HCT116 (cell line): ENCODE measurements around the gene PHC1. TPM values are rescaled to one million over a fixed set of nuclear protein-coding genes. Genes with fewer than 3 reads are reported as not detected.
A peak's percentile ranks its signal among the peaks of the same experiment; 100 is the strongest.

Experiments used
- ATAC-seq: fragments of 200-7000 bp; cut with Tn5 transposase; 2 replicates; pipeline ENCODE4 v1.9.1; 2020; ENCODE audit warnings: mild to moderate bottlenecking, moderate library complexity
- BruUV-seq: library from RNA; stranded (reverse); fragments of 400-500 nt; replicated peaks from 2 replicates; lab custom pipeline; 2021; lab: Mats Ljungman, UMichigan
- CTCF ChIA-PET: fragments of 300-600 bp; sonication (Branson Sonifier 250); formaldehyde crosslinking; loops from one replicate; lab custom pipeline; 2021; ENCODE audit warnings: antibody characterized with exemption; lab: Charles Lee
- POLR2A ChIA-PET: fragments of 300-600, 350-600 bp; sonication (Branson Sonifier 250); formaldehyde crosslinking; loops from one replicate; lab custom pipeline; 2021; ENCODE audit warnings: antibody characterized with exemption; lab: Charles Lee
- RAD21 ChIA-PET, 2 experiments: fragments of 300-600 bp; sonication (Branson Sonifier 250); formaldehyde crosslinking; loops; one replicate each; lab custom pipeline; 2023; ENCODE audit warnings: low total read pairs in 2 of 2; ENCODE audit not compliant: uncharacterized antibody in 2 of 2, unreplicated experiment in 2 of 2, low non-redundant PET in 1 of 2; lab: Charles Lee
- DNase-seq: peaks from one replicate; pipeline ENCODE4 v3.0.0-alpha.2; 2010; ENCODE audit warnings: low read depth, low spot score
- H2AFZ ChIP-seq: fragments of 200-600 bp; shearing (Covaris generic), sonication (generic); 2 replicates; pipeline ENCODE4 v1.6.1; 2017; ENCODE audit warnings: low read depth, mixed run types, mixed read lengths, antibody characterized with exemption, low read length; ENCODE audit not compliant: poor library complexity, severe bottlenecking
- H3K27ac ChIP-seq: 2 replicates; pipeline ENCODE4 v1.5.1; 2012; ENCODE audit warnings: low read depth, low read length
- H3K27me3 ChIP-seq: fragments of 200-600 bp; sonication (generic); 2 replicates; pipeline ENCODE4 v1.6.1; 2016; ENCODE audit warnings: mixed run types, low read length, mixed read lengths; ENCODE audit not compliant: insufficient read depth
- H3K36me3 ChIP-seq, 2 experiments: fragments of 200-500 bp in 1 of 2; fragments of 200-600 bp in 1 of 2; sonication (Bioruptor generic) in 1 of 2; sonication (generic) in 1 of 2; 2 replicates each; pipeline versions ENCODE4 v1.5.1 to v1.6.1; 2014 to 2016; ENCODE audit warnings: low read length in 2 of 2, inconsistent platforms in 1 of 2, mixed read lengths in 1 of 2, mixed run types in 1 of 2; ENCODE audit not compliant: insufficient read depth in 2 of 2, control insufficient read depth in 1 of 2
- H3K4me1 ChIP-seq, 2 experiments: fragments of 200-600 bp in 1 of 2; sonication (generic) in 1 of 2; 2 replicates each; pipeline versions ENCODE4 v1.5.1 to v1.6.1; 2012 to 2017; ENCODE audit warnings: low read length in 2 of 2, inconsistent platforms in 1 of 2, mild to moderate bottlenecking in 1 of 2, mixed read lengths in 1 of 2, mixed run types in 1 of 2, moderate library complexity in 1 of 2; ENCODE audit not compliant: insufficient read depth in 2 of 2, control insufficient read depth in 1 of 2
- H3K4me2 ChIP-seq: fragments of 200-600 bp; sonication (generic); 2 replicates; pipeline ENCODE4 v1.6.1; 2017; ENCODE audit warnings: mixed run types, low read length, mixed read lengths
- H3K4me3 ChIP-seq, 2 experiments: fragments of 200-600 bp in 1 of 2; sonication (generic) in 1 of 2; replicated peaks in 1 of 2; 2 replicates each; pipeline ENCODE4 v1.5.1; 2011 to 2016; ENCODE audit warnings: low read length in 2 of 2, control low read depth in 1 of 2, low read depth in 1 of 2, mild to moderate bottlenecking in 1 of 2, mixed read lengths in 1 of 2, mixed run types in 1 of 2
- H3K79me2 ChIP-seq: fragments of 200-600 bp; sonication (generic); 2 replicates; pipeline ENCODE4 v1.6.1; 2017; ENCODE audit warnings: mild to moderate bottlenecking, mixed run types, low read length, moderate library complexity, mixed read lengths; ENCODE audit not compliant: insufficient read depth
- H3K9ac ChIP-seq: fragments of 200-600 bp; sonication (generic); 2 replicates; pipeline ENCODE4 v1.6.1; 2016; ENCODE audit warnings: low read length, mixed read lengths
- H3K9me2 ChIP-seq: fragments of 200-600 bp; sonication (generic), shearing (Covaris generic); 2 replicates; pipeline ENCODE4 v1.6.1; 2017; ENCODE audit warnings: mixed run types, mild to moderate bottlenecking, moderate library complexity; ENCODE audit not compliant: insufficient read depth
- H3K9me3 ChIP-seq, 2 experiments: fragments of 200-500 bp in 1 of 2; fragments of 200-600 bp in 1 of 2; sonication (Bioruptor generic) in 1 of 2; sonication (generic) in 1 of 2; 2 replicates each; pipeline ENCODE4 v1.6.1; 2014 to 2017; ENCODE audit warnings: low read length in 2 of 2, mixed read lengths in 2 of 2, inconsistent platforms in 1 of 2, low read depth in 1 of 2, mild to moderate bottlenecking in 1 of 2, mixed run types in 1 of 2, moderate library complexity in 1 of 2; ENCODE audit not compliant: control insufficient read depth in 1 of 2, insufficient read depth in 1 of 2
- H4K20me1 ChIP-seq: fragments of 200-600 bp; sonication (generic), shearing (Covaris generic); 2 replicates; pipeline ENCODE4 v1.6.1; 2017; ENCODE audit warnings: mixed run types, mild to moderate bottlenecking, moderate library complexity; ENCODE audit not compliant: insufficient read depth
- CBX3 ChIP-seq: IDR thresholded peaks from 2 replicates; pipeline ENCODE4 v1.6.1; 2012; ENCODE audit warnings: low read depth
- CEBPB ChIP-seq: IDR thresholded peaks from 2 replicates; pipeline ENCODE4 v1.6.1; 2012; ENCODE audit warnings: low read depth
- ELF1 ChIP-seq: IDR thresholded peaks from 2 replicates; pipeline ENCODE4 v1.6.1; 2012; ENCODE audit warnings: low read depth, borderline replicate concordance
- EZH2 ChIP-seq: fragments of 200-600 bp; sonication (generic); IDR thresholded peaks from 2 replicates; pipeline ENCODE4 v1.6.1; 2017; ENCODE audit warnings: antibody characterized with exemption, mixed run types
- EZH2phosphoT487 ChIP-seq: fragments of 200-600 bp; IDR thresholded peaks from 2 replicates; pipeline ENCODE4 v1.6.1; 2018; ENCODE audit warnings: antibody characterized with exemption, borderline replicate concordance
- FOSL1 ChIP-seq: IDR thresholded peaks from 2 replicates; pipeline ENCODE4 v1.6.1; 2012; ENCODE audit warnings: low read depth
- JUND ChIP-seq: IDR thresholded peaks from 2 replicates; pipeline ENCODE4 v1.6.1; 2012
- POLR2A ChIP-seq: IDR thresholded peaks from 2 replicates; pipeline ENCODE4 v1.7.0; 2011; ENCODE audit warnings: borderline replicate concordance; ENCODE audit not compliant: insufficient read depth, insufficient read length; ENCODE audit errors: extremely low read depth
- POLR2AphosphoS5 ChIP-seq: IDR thresholded peaks from 2 replicates; pipeline ENCODE4 v1.6.1; 2011; ENCODE audit warnings: mild to moderate bottlenecking, low read depth, low read length, moderate library complexity
- RAD21 ChIP-seq: IDR thresholded peaks from 2 replicates; pipeline ENCODE4 v1.6.1; 2012; ENCODE audit warnings: low read depth, mild to moderate bottlenecking
- SIN3A ChIP-seq: IDR thresholded peaks from 2 replicates; pipeline ENCODE4 v1.6.1; 2012; ENCODE audit warnings: low read depth
- SP1 ChIP-seq: IDR thresholded peaks from 2 replicates; pipeline ENCODE4 v1.6.1; 2012; ENCODE audit warnings: low read depth
- SRF ChIP-seq: IDR thresholded peaks from 2 replicates; pipeline ENCODE4 v1.6.1; 2012; ENCODE audit warnings: low read depth
- TCF7L2 ChIP-seq: IDR thresholded peaks from 2 replicates; pipeline ENCODE4 v1.7.0; 2011; ENCODE audit warnings: borderline replicate concordance, inconsistent platforms; ENCODE audit not compliant: insufficient read depth, insufficient read length; ENCODE audit errors: extremely low read depth
- ZFX ChIP-seq: fragments of 450-650 bp; IDR thresholded peaks from 2 replicates; pipeline ENCODE4 v1.6.1; 2017
- ZNF274 ChIP-seq: fragments of 200-500 bp; sonication (Bioruptor generic); IDR thresholded peaks from 2 replicates; pipeline ENCODE4 v1.6.1; 2014; ENCODE audit warnings: mild to moderate bottlenecking, low read depth, low read length, inconsistent platforms
- intact Hi-C: fragments of 100-400 bp; cut with micrococcal nuclease; formaldehyde crosslinking; loops from 2 replicates; pipeline ENCODE4 v1.10.0; 2022
- total RNA-seq: library from RNA; stranded (reverse); gene quantifications from one replicate; pipeline ENCODE4 v1.2.1, GENCODE V29; 2021; ENCODE audit not compliant: unreplicated experiment
- TF ChIP-seq, protein P1 (sequence below), 3 experiments: fragments of 200-600 bp in 1 of 3; sonication (generic) in 1 of 3; IDR thresholded peaks in 2 of 3; conservative IDR thresholded peaks in 1 of 3; 2 replicates each; pipeline ENCODE4 v1.5.1; 2012 to 2017; ENCODE audit warnings: low read depth in 2 of 3, low read length in 2 of 3, antibody characterized with exemption in 1 of 3, borderline replicate concordance in 1 of 3, control low read depth in 1 of 3, mild to moderate bottlenecking in 1 of 3, mixed read lengths in 1 of 3, mixed run types in 1 of 3, moderate library complexity in 1 of 3; ENCODE audit not compliant: insufficient read depth in 1 of 3
- TF ChIP-seq, protein P2 (sequence below): IDR thresholded peaks from 2 replicates; pipeline ENCODE4 v1.6.1; 2012; ENCODE audit warnings: low read depth
- TF ChIP-seq, protein P3 (sequence below): IDR thresholded peaks from 2 replicates; pipeline ENCODE4 v1.6.1; 2011; ENCODE audit warnings: mild to moderate bottlenecking, low read length, moderate library complexity; ENCODE audit not compliant: insufficient replicate concordance; ENCODE audit errors: extremely low read depth

The PHC1 gene
- total RNA-seq, 1 experiment from 2014 or later: 22.8 TPM

DNA sequence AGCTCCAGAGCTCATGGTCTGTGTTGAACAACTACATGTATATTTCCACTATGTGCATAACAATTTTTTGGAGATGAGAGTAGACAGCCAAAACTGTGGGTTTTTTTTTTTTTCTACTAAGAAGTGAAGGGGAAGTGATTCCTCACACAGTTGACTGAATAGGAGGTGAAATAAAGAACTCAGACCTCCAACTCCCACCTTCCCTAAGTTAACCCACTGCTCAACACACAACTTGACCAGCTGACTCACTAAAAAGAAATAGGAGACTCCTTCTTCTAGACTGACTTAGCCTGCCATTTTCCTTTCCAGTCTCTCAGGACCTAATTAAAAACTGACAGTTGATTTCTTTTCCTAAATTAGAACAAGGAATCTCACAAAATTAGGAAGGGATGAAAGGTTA lies 33.4 kb downstream of the PHC1 start:
- Histone ChIP-seq H3K9me2 (no peaks in the 10 kb centered on the region), H3K9ac (no peak overlapping the region), H3K27me3 (no peaks in the 10 kb centered on the region), H3K9me3 (no peaks in the 10 kb centered on the region), H2AFZ (no peak overlapping the region), H3K36me3 (peaks cover 18 to 21% of the 10 kb centered on the region in 2 experiments), H3K4me1 (peaks cover 3 to 26% of the 10 kb centered on the region in 2 experiments; a peak in 3 of 4 replicates), H3K4me2 (peak overlapping the region; percentile 92), H4K20me1 (no peaks in the 10 kb centered on the region; the same call in 1 of the 2 replicates), H3K4me3 (peak overlapping the region; percentile 70 to 93), H3K27ac (no peak overlapping the region), H3K79me2 (peaks cover 47% of the 10 kb centered on the region)
- BruUV-seq: no TSS peak
- RAD21 ChIA-PET: no interaction called here
- POLR2A ChIA-PET: no interaction called here
- intact Hi-C loops: loop anchor here (5.0 kb wide), 1 partner anchor 35 kb away; the partner anchor contains the start of gene PHC1
- TF ChIP-seq POLR2A (no peak), SP1 (no peak), TCF7L2 (no peak), ELF1 (no peak), FOSL1 (no peak), CBX3 (no peak), ZFX (no peak), CEBPB (no peak), EZH2phosphoT487 (no peak), ZNF274 (no peak), SRF (no peak), RAD21 (no peak), JUND (no peak), SIN3A (no peak), EZH2 (no peak), POLR2AphosphoS5 (no peak)
- TF ChIP-seq, protein P1, sequence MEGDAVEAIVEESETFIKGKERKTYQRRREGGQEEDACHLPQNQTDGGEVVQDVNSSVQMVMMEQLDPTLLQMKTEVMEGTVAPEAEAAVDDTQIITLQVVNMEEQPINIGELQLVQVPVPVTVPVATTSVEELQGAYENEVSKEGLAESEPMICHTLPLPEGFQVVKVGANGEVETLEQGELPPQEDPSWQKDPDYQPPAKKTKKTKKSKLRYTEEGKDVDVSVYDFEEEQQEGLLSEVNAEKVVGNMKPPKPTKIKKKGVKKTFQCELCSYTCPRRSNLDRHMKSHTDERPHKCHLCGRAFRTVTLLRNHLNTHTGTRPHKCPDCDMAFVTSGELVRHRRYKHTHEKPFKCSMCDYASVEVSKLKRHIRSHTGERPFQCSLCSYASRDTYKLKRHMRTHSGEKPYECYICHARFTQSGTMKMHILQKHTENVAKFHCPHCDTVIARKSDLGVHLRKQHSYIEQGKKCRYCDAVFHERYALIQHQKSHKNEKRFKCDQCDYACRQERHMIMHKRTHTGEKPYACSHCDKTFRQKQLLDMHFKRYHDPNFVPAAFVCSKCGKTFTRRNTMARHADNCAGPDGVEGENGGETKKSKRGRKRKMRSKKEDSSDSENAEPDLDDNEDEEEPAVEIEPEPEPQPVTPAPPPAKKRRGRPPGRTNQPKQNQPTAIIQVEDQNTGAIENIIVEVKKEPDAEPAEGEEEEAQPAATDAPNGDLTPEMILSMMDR (IDR thresholded peaks at IDR 0.05 in 2 of 3, conservative IDR thresholded peaks at IDR 0.05 in 1 of 3; ENCODE audit: borderline replicate concordance in 1 of 3, insufficient read depth in 1 of 3, low read depth in 2 of 3, low read length in 2 of 3): no peak
- TF ChIP-seq, protein P2, sequence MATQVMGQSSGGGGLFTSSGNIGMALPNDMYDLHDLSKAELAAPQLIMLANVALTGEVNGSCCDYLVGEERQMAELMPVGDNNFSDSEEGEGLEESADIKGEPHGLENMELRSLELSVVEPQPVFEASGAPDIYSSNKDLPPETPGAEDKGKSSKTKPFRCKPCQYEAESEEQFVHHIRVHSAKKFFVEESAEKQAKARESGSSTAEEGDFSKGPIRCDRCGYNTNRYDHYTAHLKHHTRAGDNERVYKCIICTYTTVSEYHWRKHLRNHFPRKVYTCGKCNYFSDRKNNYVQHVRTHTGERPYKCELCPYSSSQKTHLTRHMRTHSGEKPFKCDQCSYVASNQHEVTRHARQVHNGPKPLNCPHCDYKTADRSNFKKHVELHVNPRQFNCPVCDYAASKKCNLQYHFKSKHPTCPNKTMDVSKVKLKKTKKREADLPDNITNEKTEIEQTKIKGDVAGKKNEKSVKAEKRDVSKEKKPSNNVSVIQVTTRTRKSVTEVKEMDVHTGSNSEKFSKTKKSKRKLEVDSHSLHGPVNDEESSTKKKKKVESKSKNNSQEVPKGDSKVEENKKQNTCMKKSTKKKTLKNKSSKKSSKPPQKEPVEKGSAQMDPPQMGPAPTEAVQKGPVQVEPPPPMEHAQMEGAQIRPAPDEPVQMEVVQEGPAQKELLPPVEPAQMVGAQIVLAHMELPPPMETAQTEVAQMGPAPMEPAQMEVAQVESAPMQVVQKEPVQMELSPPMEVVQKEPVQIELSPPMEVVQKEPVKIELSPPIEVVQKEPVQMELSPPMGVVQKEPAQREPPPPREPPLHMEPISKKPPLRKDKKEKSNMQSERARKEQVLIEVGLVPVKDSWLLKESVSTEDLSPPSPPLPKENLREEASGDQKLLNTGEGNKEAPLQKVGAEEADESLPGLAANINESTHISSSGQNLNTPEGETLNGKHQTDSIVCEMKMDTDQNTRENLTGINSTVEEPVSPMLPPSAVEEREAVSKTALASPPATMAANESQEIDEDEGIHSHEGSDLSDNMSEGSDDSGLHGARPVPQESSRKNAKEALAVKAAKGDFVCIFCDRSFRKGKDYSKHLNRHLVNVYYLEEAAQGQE: no peak
- TF ChIP-seq, protein P3, sequence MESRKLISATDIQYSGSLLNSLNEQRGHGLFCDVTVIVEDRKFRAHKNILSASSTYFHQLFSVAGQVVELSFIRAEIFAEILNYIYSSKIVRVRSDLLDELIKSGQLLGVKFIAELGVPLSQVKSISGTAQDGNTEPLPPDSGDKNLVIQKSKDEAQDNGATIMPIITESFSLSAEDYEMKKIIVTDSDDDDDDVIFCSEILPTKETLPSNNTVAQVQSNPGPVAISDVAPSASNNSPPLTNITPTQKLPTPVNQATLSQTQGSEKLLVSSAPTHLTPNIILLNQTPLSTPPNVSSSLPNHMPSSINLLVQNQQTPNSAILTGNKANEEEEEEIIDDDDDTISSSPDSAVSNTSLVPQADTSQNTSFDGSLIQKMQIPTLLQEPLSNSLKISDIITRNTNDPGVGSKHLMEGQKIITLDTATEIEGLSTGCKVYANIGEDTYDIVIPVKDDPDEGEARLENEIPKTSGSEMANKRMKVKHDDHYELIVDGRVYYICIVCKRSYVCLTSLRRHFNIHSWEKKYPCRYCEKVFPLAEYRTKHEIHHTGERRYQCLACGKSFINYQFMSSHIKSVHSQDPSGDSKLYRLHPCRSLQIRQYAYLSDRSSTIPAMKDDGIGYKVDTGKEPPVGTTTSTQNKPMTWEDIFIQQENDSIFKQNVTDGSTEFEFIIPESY: no peak
- DNase-seq: no peak
- CTCF ChIA-PET: interaction anchor here (2.3 kb wide), 1 partner anchor 102 kb away, joined by 7 read pairs; no protein-coding TSS in a partner anchor
- no peak for ATAC-seq
